HCT116 (cell line): ENCODE data around the gene IDS. TPM values are rescaled to one million over a fixed set of nuclear protein-coding genes. Genes with fewer than 3 reads are reported as not detected.

ENCODE experiments used
- ATAC-seq: fragments of 200-7000 bp; cut with Tn5 transposase; 2 replicates; pipeline ENCODE4 v1.9.1; 2020; ENCODE audit warnings: mild to moderate bottlenecking, moderate library complexity
- BruUV-seq: library from RNA; stranded (reverse); fragments of 400-500 nt; replicated peaks from 2 replicates; lab custom pipeline; 2021; lab: Mats Ljungman, UMichigan
- CTCF ChIA-PET: fragments of 300-600 bp; sonication (Branson Sonifier 250); formaldehyde crosslinking; loops from one replicate; lab custom pipeline; 2021; ENCODE audit warnings: antibody characterized with exemption; lab: Charles Lee
- POLR2A ChIA-PET: fragments of 300-600, 350-600 bp; sonication (Branson Sonifier 250); formaldehyde crosslinking; loops from one replicate; lab custom pipeline; 2021; ENCODE audit warnings: antibody characterized with exemption; lab: Charles Lee
- RAD21 ChIA-PET, 2 experiments: fragments of 300-600 bp; sonication (Branson Sonifier 250); formaldehyde crosslinking; loops; one replicate each; lab custom pipeline; 2023; ENCODE audit warnings: low total read pairs in 2 of 2; ENCODE audit not compliant: uncharacterized antibody in 2 of 2, unreplicated experiment in 2 of 2, low non-redundant PET in 1 of 2; lab: Charles Lee
- DNase-seq: peaks from one replicate; pipeline ENCODE4 v3.0.0-alpha.2; 2010; ENCODE audit warnings: low read depth, low spot score
- H2AFZ ChIP-seq: fragments of 200-600 bp; shearing (Covaris generic), sonication (generic); 2 replicates; pipeline ENCODE4 v1.6.1; 2017; ENCODE audit warnings: low read depth, mixed run types, mixed read lengths, antibody characterized with exemption, low read length; ENCODE audit not compliant: poor library complexity, severe bottlenecking
- H3K27ac ChIP-seq: 2 replicates; pipeline ENCODE4 v1.5.1; 2012; ENCODE audit warnings: low read depth, low read length
- H3K27me3 ChIP-seq: fragments of 200-600 bp; sonication (generic); 2 replicates; pipeline ENCODE4 v1.6.1; 2016; ENCODE audit warnings: mixed run types, low read length, mixed read lengths; ENCODE audit not compliant: insufficient read depth
- H3K36me3 ChIP-seq, 2 experiments: fragments of 200-500 bp in 1 of 2; fragments of 200-600 bp in 1 of 2; sonication (Bioruptor generic) in 1 of 2; sonication (generic) in 1 of 2; 2 replicates each; pipeline versions ENCODE4 v1.5.1 to v1.6.1; 2014 to 2016; ENCODE audit warnings: low read length in 2 of 2, inconsistent platforms in 1 of 2, mixed read lengths in 1 of 2, mixed run types in 1 of 2; ENCODE audit not compliant: insufficient read depth in 2 of 2, control insufficient read depth in 1 of 2
- H3K4me1 ChIP-seq, 2 experiments: fragments of 200-600 bp in 1 of 2; sonication (generic) in 1 of 2; 2 replicates each; pipeline versions ENCODE4 v1.5.1 to v1.6.1; 2012 to 2017; ENCODE audit warnings: low read length in 2 of 2, inconsistent platforms in 1 of 2, mild to moderate bottlenecking in 1 of 2, mixed read lengths in 1 of 2, mixed run types in 1 of 2, moderate library complexity in 1 of 2; ENCODE audit not compliant: insufficient read depth in 2 of 2, control insufficient read depth in 1 of 2
- H3K4me2 ChIP-seq: fragments of 200-600 bp; sonication (generic); 2 replicates; pipeline ENCODE4 v1.6.1; 2017; ENCODE audit warnings: mixed run types, low read length, mixed read lengths
- H3K4me3 ChIP-seq, 2 experiments: fragments of 200-600 bp in 1 of 2; sonication (generic) in 1 of 2; replicated peaks in 1 of 2; 2 replicates each; pipeline ENCODE4 v1.5.1; 2011 to 2016; ENCODE audit warnings: low read length in 2 of 2, control low read depth in 1 of 2, low read depth in 1 of 2, mild to moderate bottlenecking in 1 of 2, mixed read lengths in 1 of 2, mixed run types in 1 of 2
- H3K79me2 ChIP-seq: fragments of 200-600 bp; sonication (generic); 2 replicates; pipeline ENCODE4 v1.6.1; 2017; ENCODE audit warnings: mild to moderate bottlenecking, mixed run types, low read length, moderate library complexity, mixed read lengths; ENCODE audit not compliant: insufficient read depth
- H3K9ac ChIP-seq: fragments of 200-600 bp; sonication (generic); 2 replicates; pipeline ENCODE4 v1.6.1; 2016; ENCODE audit warnings: low read length, mixed read lengths
- H3K9me2 ChIP-seq: fragments of 200-600 bp; sonication (generic), shearing (Covaris generic); 2 replicates; pipeline ENCODE4 v1.6.1; 2017; ENCODE audit warnings: mixed run types, mild to moderate bottlenecking, moderate library complexity; ENCODE audit not compliant: insufficient read depth
- H3K9me3 ChIP-seq, 2 experiments: fragments of 200-500 bp in 1 of 2; fragments of 200-600 bp in 1 of 2; sonication (Bioruptor generic) in 1 of 2; sonication (generic) in 1 of 2; 2 replicates each; pipeline ENCODE4 v1.6.1; 2014 to 2017; ENCODE audit warnings: low read length in 2 of 2, mixed read lengths in 2 of 2, inconsistent platforms in 1 of 2, low read depth in 1 of 2, mild to moderate bottlenecking in 1 of 2, mixed run types in 1 of 2, moderate library complexity in 1 of 2; ENCODE audit not compliant: control insufficient read depth in 1 of 2, insufficient read depth in 1 of 2
- H4K20me1 ChIP-seq: fragments of 200-600 bp; sonication (generic), shearing (Covaris generic); 2 replicates; pipeline ENCODE4 v1.6.1; 2017; ENCODE audit warnings: mixed run types, mild to moderate bottlenecking, moderate library complexity; ENCODE audit not compliant: insufficient read depth
- CBX3 ChIP-seq: IDR thresholded peaks from 2 replicates; pipeline ENCODE4 v1.6.1; 2012; ENCODE audit warnings: low read depth
- CEBPB ChIP-seq: IDR thresholded peaks from 2 replicates; pipeline ENCODE4 v1.6.1; 2012; ENCODE audit warnings: low read depth
- EGR1 ChIP-seq: IDR thresholded peaks from 2 replicates; pipeline ENCODE4 v1.6.1; 2012; ENCODE audit warnings: low read depth
- ELF1 ChIP-seq: IDR thresholded peaks from 2 replicates; pipeline ENCODE4 v1.6.1; 2012; ENCODE audit warnings: low read depth, borderline replicate concordance
- EZH2 ChIP-seq: fragments of 200-600 bp; sonication (generic); IDR thresholded peaks from 2 replicates; pipeline ENCODE4 v1.6.1; 2017; ENCODE audit warnings: antibody characterized with exemption, mixed run types
- EZH2phosphoT487 ChIP-seq: fragments of 200-600 bp; IDR thresholded peaks from 2 replicates; pipeline ENCODE4 v1.6.1; 2018; ENCODE audit warnings: antibody characterized with exemption, borderline replicate concordance
- FOSL1 ChIP-seq: IDR thresholded peaks from 2 replicates; pipeline ENCODE4 v1.6.1; 2012; ENCODE audit warnings: low read depth
- POLR2AphosphoS5 ChIP-seq: IDR thresholded peaks from 2 replicates; pipeline ENCODE4 v1.6.1; 2011; ENCODE audit warnings: mild to moderate bottlenecking, low read depth, low read length, moderate library complexity
- SRF ChIP-seq: IDR thresholded peaks from 2 replicates; pipeline ENCODE4 v1.6.1; 2012; ENCODE audit warnings: low read depth
- ZFX ChIP-seq: fragments of 450-650 bp; IDR thresholded peaks from 2 replicates; pipeline ENCODE4 v1.6.1; 2017
- ZNF274 ChIP-seq: fragments of 200-500 bp; sonication (Bioruptor generic); IDR thresholded peaks from 2 replicates; pipeline ENCODE4 v1.6.1; 2014; ENCODE audit warnings: mild to moderate bottlenecking, low read depth, low read length, inconsistent platforms
- intact Hi-C: fragments of 100-400 bp; cut with micrococcal nuclease; formaldehyde crosslinking; loops from 2 replicates; pipeline ENCODE4 v1.10.0; 2022
- total RNA-seq: library from RNA; stranded (reverse); gene quantifications from one replicate; pipeline ENCODE4 v1.2.1, GENCODE V29; 2021; ENCODE audit not compliant: unreplicated experiment
- TF ChIP-seq, protein P1 (sequence below): IDR thresholded peaks from 2 replicates; pipeline ENCODE4 v1.6.1; 2012
- TF ChIP-seq, protein P2 (sequence below), 3 experiments: fragments of 200-600 bp in 1 of 3; sonication (generic) in 1 of 3; IDR thresholded peaks in 2 of 3; conservative IDR thresholded peaks in 1 of 3; 2 replicates each; pipeline ENCODE4 v1.5.1; 2012 to 2017; ENCODE audit warnings: low read depth in 2 of 3, low read length in 2 of 3, antibody characterized with exemption in 1 of 3, borderline replicate concordance in 1 of 3, control low read depth in 1 of 3, mild to moderate bottlenecking in 1 of 3, mixed read lengths in 1 of 3, mixed run types in 1 of 3, moderate library complexity in 1 of 3; ENCODE audit not compliant: insufficient read depth in 1 of 3

Gene IDS
- total RNA-seq, 1 experiment from 2014 or later = 42.0 TPM

DNA sequence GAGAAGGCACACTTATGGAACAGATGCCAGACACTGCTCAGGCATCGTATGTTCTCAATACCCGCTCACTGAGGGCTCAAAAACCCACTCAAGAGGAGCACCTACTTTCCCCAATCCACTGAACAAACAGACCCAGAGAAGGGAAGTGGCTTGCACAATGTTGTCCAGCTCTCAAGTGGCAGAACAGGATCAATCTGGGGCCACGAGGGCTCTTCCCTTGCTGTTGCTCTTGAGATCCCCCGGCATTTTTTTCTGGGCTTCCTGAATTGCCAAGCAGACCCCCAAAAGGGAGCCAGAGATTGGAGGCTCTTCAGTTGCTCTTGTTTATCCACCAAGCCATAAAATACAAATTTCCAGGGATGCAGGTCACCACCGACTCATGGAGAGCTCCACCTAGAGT is 35.7 kb downstream of the IDS start:
- H3K36me3 ChIP-seq = no peaks in the 10 kb centered on the region
- H3K4me2 ChIP-seq = no peak overlapping the region
- no peaks in the 10 kb centered on the region for H3K27me3 ChIP-seq
- ATAC-seq (no peak), DNase-seq (no peak)
- no peak overlapping the region for H2AFZ ChIP-seq
- H3K4me1 ChIP-seq = no peaks in the 10 kb centered on the region
- no peak overlapping the region for H3K27ac ChIP-seq
- no peak for TF ChIP-seq EGR1
- TF ChIP-seq EZH2 = no peak
- TF ChIP-seq POLR2AphosphoS5 = no peak
- no peak for TF ChIP-seq ZNF274
- TF ChIP-seq CBX3 = no peak
- TF ChIP-seq ZFX = no peak
- TF ChIP-seq, protein P1, sequence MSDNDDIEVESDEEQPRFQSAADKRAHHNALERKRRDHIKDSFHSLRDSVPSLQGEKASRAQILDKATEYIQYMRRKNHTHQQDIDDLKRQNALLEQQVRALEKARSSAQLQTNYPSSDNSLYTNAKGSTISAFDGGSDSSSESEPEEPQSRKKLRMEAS = no peak
- no peak for TF ChIP-seq EZH2phosphoT487
- TF ChIP-seq, protein P2, sequence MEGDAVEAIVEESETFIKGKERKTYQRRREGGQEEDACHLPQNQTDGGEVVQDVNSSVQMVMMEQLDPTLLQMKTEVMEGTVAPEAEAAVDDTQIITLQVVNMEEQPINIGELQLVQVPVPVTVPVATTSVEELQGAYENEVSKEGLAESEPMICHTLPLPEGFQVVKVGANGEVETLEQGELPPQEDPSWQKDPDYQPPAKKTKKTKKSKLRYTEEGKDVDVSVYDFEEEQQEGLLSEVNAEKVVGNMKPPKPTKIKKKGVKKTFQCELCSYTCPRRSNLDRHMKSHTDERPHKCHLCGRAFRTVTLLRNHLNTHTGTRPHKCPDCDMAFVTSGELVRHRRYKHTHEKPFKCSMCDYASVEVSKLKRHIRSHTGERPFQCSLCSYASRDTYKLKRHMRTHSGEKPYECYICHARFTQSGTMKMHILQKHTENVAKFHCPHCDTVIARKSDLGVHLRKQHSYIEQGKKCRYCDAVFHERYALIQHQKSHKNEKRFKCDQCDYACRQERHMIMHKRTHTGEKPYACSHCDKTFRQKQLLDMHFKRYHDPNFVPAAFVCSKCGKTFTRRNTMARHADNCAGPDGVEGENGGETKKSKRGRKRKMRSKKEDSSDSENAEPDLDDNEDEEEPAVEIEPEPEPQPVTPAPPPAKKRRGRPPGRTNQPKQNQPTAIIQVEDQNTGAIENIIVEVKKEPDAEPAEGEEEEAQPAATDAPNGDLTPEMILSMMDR (IDR thresholded peaks at IDR 0.05 in 2 of 3, conservative IDR thresholded peaks at IDR 0.05 in 1 of 3; ENCODE audit: borderline replicate concordance in 1 of 3, insufficient read depth in 1 of 3, low read depth in 2 of 3, low read length in 2 of 3) = no peak
- TF ChIP-seq FOSL1 = no peak
- TF ChIP-seq ELF1 = no peak
- TF ChIP-seq CEBPB = no peak
- no peak for TF ChIP-seq SRF
- ChIA-PET RAD21 (no interaction called here), POLR2A (no interaction called here), CTCF (no interaction called here)
- no peak overlapping the region for H3K9ac ChIP-seq
- no peaks in the 10 kb centered on the region for H3K79me2 ChIP-seq
- no peaks in the 10 kb centered on the region for H4K20me1 ChIP-seq
- BruUV-seq = no TSS peak
- no peaks in the 10 kb centered on the region for H3K9me2 ChIP-seq
- H3K9me3 ChIP-seq = no peaks in the 10 kb centered on the region
- intact Hi-C loops = no loop called here
- no peak overlapping the region for H3K4me3 ChIP-seq
